CD14-positive monocyte (primary cell): ENCODE data around the gene GALNT18. TPM values are rescaled to one million over a fixed set of nuclear protein-coding genes. Genes with fewer than 3 reads are reported as not detected.
A peak's percentile ranks its signal among the peaks of the same experiment; 100 is the strongest.

Experiments
- DNase-seq, 3 donors: peaks; one replicate each; pipeline ENCODE4 v3.0.0-alpha.2; 2011 to 2022
- H2AFZ ChIP-seq: 2 replicates; pipeline ENCODE4 v1.6.0; 2012; ENCODE audit warnings: mild to moderate bottlenecking, low read depth, low read length, inconsistent platforms; ENCODE audit not compliant: insufficient read depth, poor library complexity, severe bottlenecking
- H3K27ac ChIP-seq, 2 donors: 1 replicate in 1 of 2; 2 replicates in 1 of 2; pipeline ENCODE4 v1.5.1; 2012 to 2013; ENCODE audit warnings: low read length in 2 of 2, control low read depth in 1 of 2, inconsistent platforms in 1 of 2, low read depth in 1 of 2, mild to moderate bottlenecking in 1 of 2
- H3K27me3 ChIP-seq, 2 donors: one replicate each; pipeline versions ENCODE4 v1.6.0 to v1.6.1; 2011 to 2013; ENCODE audit warnings: low read length in 2 of 2; ENCODE audit not compliant: control insufficient read depth in 2 of 2, insufficient read depth in 2 of 2
- H3K36me3 ChIP-seq, 2 donors: replicated peaks in 1 of 2; 1 replicate in 1 of 2; 2 replicates in 1 of 2; pipeline versions ENCODE4 v1.5.1 to v1.6.1; 2012 to 2013; ENCODE audit warnings: low read length in 2 of 2, control low read depth in 1 of 2, inconsistent platforms in 1 of 2, mild to moderate bottlenecking in 1 of 2; ENCODE audit not compliant: insufficient read depth in 2 of 2, control insufficient read depth in 1 of 2
- H3K4me1 ChIP-seq, 2 donors: 1 replicate in 1 of 2; 2 replicates in 1 of 2; pipeline versions ENCODE4 v1.5.1 to v1.6.1; 2012 to 2013; ENCODE audit warnings: low read length in 2 of 2, control low read depth in 1 of 2, inconsistent platforms in 1 of 2, mild to moderate bottlenecking in 1 of 2, moderate library complexity in 1 of 2; ENCODE audit not compliant: insufficient read depth in 2 of 2, control insufficient read depth in 1 of 2
- H3K4me2 ChIP-seq: replicated peaks from 2 replicates; pipeline ENCODE3; 2012; ENCODE audit warnings: low read length, moderate library complexity, mild to moderate bottlenecking; ENCODE audit not compliant: poor library complexity, severe bottlenecking; ENCODE audit errors: extremely low read depth
- H3K4me3 ChIP-seq, 3 experiments: fragments of 200-600 bp in 1 of 3; sonication (generic) in 1 of 3; replicated peaks in 1 of 3; 1 replicate in 2 of 3; 2 replicates in 1 of 3; pipeline ENCODE4 v1.5.1; 2011 to 2013; ENCODE audit warnings: low read length in 3 of 3, mild to moderate bottlenecking in 3 of 3, control low read depth in 2 of 3, low read depth in 2 of 3, inconsistent platforms in 1 of 3, moderate library complexity in 1 of 3
- H3K79me2 ChIP-seq: 2 replicates; pipeline ENCODE4 v1.6.0; 2012; ENCODE audit warnings: mild to moderate bottlenecking, control low read depth, inconsistent platforms, low read length, moderate library complexity; ENCODE audit not compliant: insufficient read depth
- H3K9ac ChIP-seq: 2 replicates; pipeline ENCODE4 v1.6.0; 2017; ENCODE audit warnings: low read length, mild to moderate bottlenecking; ENCODE audit not compliant: insufficient read depth, poor library complexity, severe bottlenecking
- H3K9me3 ChIP-seq, 2 donors: replicated peaks in 1 of 2; 1 replicate in 1 of 2; 2 replicates in 1 of 2; pipeline versions ENCODE4 v1.5.1 to v1.6.1; 2012 to 2013; ENCODE audit warnings: low read length in 2 of 2, control low read depth in 1 of 2; ENCODE audit not compliant: control insufficient read depth in 1 of 2, insufficient read depth in 1 of 2
- H4K20me1 ChIP-seq: 2 replicates; pipeline ENCODE4 v1.6.0; 2012; ENCODE audit warnings: mild to moderate bottlenecking, low read length, control low read depth, moderate library complexity; ENCODE audit not compliant: insufficient read depth
- H3K27ac Mint-ChIP-seq, 7 donors: one replicate each; pipeline ENCODE4 v1.8.0; 2020; ENCODE audit warnings: mild to moderate bottlenecking in 7 of 7, mixed read lengths in 7 of 7, moderate library complexity in 6 of 7, inconsistent platforms in 2 of 7
- H3K27me3 Mint-ChIP-seq, 3 donors: one replicate each; pipeline ENCODE4 v1.8.0; 2021 to 2022; ENCODE audit warnings: low read depth in 3 of 3, mild to moderate bottlenecking in 3 of 3, mixed read lengths in 3 of 3, moderate library complexity in 3 of 3, inconsistent platforms in 1 of 3
- H3K36me3 Mint-ChIP-seq, 2 donors: one replicate each; pipeline ENCODE4 v1.8.0; 2020; ENCODE audit warnings: mixed read lengths in 2 of 2, inconsistent platforms in 1 of 2, mild to moderate bottlenecking in 1 of 2
- H3K4me1 Mint-ChIP-seq: one replicate; pipeline ENCODE4 v1.8.0; 2020; ENCODE audit warnings: mild to moderate bottlenecking, mixed read lengths
- H3K4me3 Mint-ChIP-seq, 2 donors: one replicate each; pipeline ENCODE4 v1.8.0; 2020; ENCODE audit warnings: mild to moderate bottlenecking in 2 of 2, mixed read lengths in 2 of 2, moderate library complexity in 1 of 2
- H3K9me3 Mint-ChIP-seq, 7 donors: one replicate each; pipeline ENCODE4 v1.8.0; 2020 to 2022; ENCODE audit warnings: mixed read lengths in 7 of 7, mild to moderate bottlenecking in 6 of 7, moderate library complexity in 6 of 7, inconsistent platforms in 2 of 7
- CTCF ChIP-seq: fragments of 200-600 bp; IDR thresholded peaks from one replicate; pipeline ENCODE4 v1.8.0; 2022; ENCODE audit warnings: antibody characterized with exemption, mild to moderate bottlenecking
- WGBS: methylation state at CpG from one replicate; pipeline ENCODE4 v1.1.5; 2013; ENCODE audit warnings: missing lambda C conversion rate; ENCODE audit not compliant: insufficient coverage; 5-methylcytosine and 5-hydroxymethylcytosine counted together
- intact Hi-C, 2 donors: fragments of 100-400 bp; cut with micrococcal nuclease; formaldehyde crosslinking; loops; one replicate each; pipeline versions ENCODE4 v1.15.0 to v1.15.1; 2023
- polyA plus RNA-seq, 3 donors: library from polyadenylated mRNA; depleted of rRNA in 1 of 3; unstranded in 2 of 3; stranded (reverse) in 1 of 3; fragments of 300-500 nt in 2 of 3; fragments of >200 nt in 1 of 3; fragmentation: Illumina TruSeq in 2 of 3; gene quantifications; 1 replicate in 2 of 3; 2 replicates in 1 of 3; pipeline ENCODE4 v1.2.3, GENCODE V29; 2012 to 2021

Gene GALNT18
- polyA plus RNA-seq, 3 donors = not detected

- peaks cover 5 to 10% (median 9%) of the 10 kb centered on the region in 3 donors for H3K27me3 Mint-ChIP-seq
- no peaks in the 10 kb centered on the region for H3K36me3 Mint-ChIP-seq
- Histone ChIP-seq H4K20me1 (no peaks in the 10 kb centered on the region), H3K4me3 (no peak overlapping the region), H3K9me3 (no peaks in the 10 kb centered on the region), H3K27me3 (no peaks in the 10 kb centered on the region), H3K4me2 (no peak overlapping the region), H3K36me3 (no peaks in the 10 kb centered on the region), H3K79me2 (no peaks in the 10 kb centered on the region), H3K9ac (no peak overlapping the region), H2AFZ (no peak overlapping the region), H3K4me1 (no peaks in the 10 kb centered on the region), H3K27ac (no peak overlapping the region)
- no peak overlapping the region for H3K4me3 Mint-ChIP-seq
- no peak overlapping the region for H3K27ac Mint-ChIP-seq
- 88% methylated on average over 4 of the region's 15 CpGs for WGBS
- DNase-seq = no peak
- H3K9me3 Mint-ChIP-seq = no peaks in the 10 kb centered on the region
- no peaks in the 10 kb centered on the region for H3K4me1 Mint-ChIP-seq
- TF ChIP-seq CTCF = no peak
- intact Hi-C loops = no loop called here
These were observed 43.6 kb downstream of the GALNT18 start for GRCh38 chr11:11577932-11578911.

GRCh38 chr11:11577251-11577855 lies 44.5 kb downstream of the GALNT18 start:
- Mint-ChIP-seq H3K4me1 (no peaks in the 10 kb centered on the region), H3K27me3 (peaks cover 5 to 7% (median 6%) of the 10 kb centered on the region in 3 donors), H3K27ac (peak overlapping the region in 1 of 7 donors; percentile 22), H3K9me3 (no peaks in the 10 kb centered on the region), H3K4me3 (no peak overlapping the region), H3K36me3 (no peaks in the 10 kb centered on the region)
- no peak for DNase-seq
- Histone ChIP-seq H4K20me1 (no peaks in the 10 kb centered on the region), H3K4me2 (no peak overlapping the region), H2AFZ (no peak overlapping the region), H3K9ac (no peak overlapping the region), H3K4me3 (no peak overlapping the region), H3K4me1 (no peaks in the 10 kb centered on the region), H3K27ac (no peak overlapping the region), H3K27me3 (no peaks in the 10 kb centered on the region), H3K36me3 (no peaks in the 10 kb centered on the region), H3K9me3 (no peaks in the 10 kb centered on the region), H3K79me2 (no peaks in the 10 kb centered on the region)
- TF ChIP-seq CTCF = no peak
- intact Hi-C loops = no loop called here
- 80% methylated on average over 7 of the region's 8 CpGs for WGBS
